Measurements from ENCODE around the gene MAST2.

DNA sequence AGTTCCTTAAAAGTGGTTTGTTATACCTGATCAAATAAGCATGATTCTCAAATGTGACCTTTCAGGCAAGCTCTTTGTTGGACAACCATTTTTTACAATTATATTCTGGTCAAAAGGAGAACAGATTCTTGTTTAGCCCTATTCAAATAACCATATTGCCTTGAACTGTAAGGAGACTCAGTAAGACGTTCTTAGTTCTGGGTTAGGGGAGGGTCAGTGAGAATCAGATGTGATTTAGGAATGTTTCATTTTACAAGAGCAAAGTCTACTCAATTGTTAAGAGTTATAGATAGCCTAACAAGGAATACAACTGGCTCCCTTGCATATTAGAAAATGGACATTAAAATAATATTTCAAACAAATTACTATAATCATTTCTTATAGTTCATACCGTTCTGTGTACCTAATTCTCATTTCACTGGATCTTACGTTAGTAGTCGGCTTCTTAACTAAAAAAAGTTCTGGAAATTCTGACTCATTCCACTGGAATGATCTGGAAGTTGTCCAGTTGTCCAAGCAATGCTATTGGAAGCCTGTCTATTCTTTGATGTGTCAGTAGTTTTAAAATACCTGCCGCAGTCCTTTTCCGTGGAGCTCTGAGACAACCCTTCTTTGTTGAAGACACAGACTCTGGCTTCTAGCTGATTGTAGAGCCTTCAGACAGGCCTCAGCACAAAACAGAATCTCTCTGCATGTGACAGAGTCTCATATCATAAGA is 88.8 kb downstream of the MAST2 start:
- no peak for TF ChIP-seq SMAD1 (IDR thresholded peaks at IDR 0.05; ENCODE audit: low read depth, low read length, partially characterized antibody)
- no peak for TF ChIP-seq MAFF (IDR thresholded peaks at IDR 0.05; ENCODE audit: low read length)
- no peak for TF ChIP-seq POLR2A (conservative IDR thresholded peaks at IDR 0.05)
- TF ChIP-seq ZNF197 (CRISPR knock-in tag; IDR thresholded peaks at IDR 0.05; ENCODE audit: low read depth): no peak
- TF ChIP-seq RFX7 (CRISPR knock-in tag; IDR thresholded peaks at IDR 0.05): no peak
- no peak for TF ChIP-seq ZNF124 (CRISPR knock-in tag; IDR thresholded peaks at IDR 0.05)
- TF ChIP-seq, protein P1, sequence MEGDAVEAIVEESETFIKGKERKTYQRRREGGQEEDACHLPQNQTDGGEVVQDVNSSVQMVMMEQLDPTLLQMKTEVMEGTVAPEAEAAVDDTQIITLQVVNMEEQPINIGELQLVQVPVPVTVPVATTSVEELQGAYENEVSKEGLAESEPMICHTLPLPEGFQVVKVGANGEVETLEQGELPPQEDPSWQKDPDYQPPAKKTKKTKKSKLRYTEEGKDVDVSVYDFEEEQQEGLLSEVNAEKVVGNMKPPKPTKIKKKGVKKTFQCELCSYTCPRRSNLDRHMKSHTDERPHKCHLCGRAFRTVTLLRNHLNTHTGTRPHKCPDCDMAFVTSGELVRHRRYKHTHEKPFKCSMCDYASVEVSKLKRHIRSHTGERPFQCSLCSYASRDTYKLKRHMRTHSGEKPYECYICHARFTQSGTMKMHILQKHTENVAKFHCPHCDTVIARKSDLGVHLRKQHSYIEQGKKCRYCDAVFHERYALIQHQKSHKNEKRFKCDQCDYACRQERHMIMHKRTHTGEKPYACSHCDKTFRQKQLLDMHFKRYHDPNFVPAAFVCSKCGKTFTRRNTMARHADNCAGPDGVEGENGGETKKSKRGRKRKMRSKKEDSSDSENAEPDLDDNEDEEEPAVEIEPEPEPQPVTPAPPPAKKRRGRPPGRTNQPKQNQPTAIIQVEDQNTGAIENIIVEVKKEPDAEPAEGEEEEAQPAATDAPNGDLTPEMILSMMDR (IDR thresholded peaks at IDR 0.05 in 2 of 3, conservative IDR thresholded peaks at IDR 0.05 in 1 of 3; ENCODE audit: insufficient read depth in 2 of 3, low read depth in 1 of 3, low read length in 3 of 3): no peak
- TF ChIP-seq ZNF57 (CRISPR knock-in tag; IDR thresholded peaks at IDR 0.05): no peak
- TF ChIP-seq, protein P2, sequence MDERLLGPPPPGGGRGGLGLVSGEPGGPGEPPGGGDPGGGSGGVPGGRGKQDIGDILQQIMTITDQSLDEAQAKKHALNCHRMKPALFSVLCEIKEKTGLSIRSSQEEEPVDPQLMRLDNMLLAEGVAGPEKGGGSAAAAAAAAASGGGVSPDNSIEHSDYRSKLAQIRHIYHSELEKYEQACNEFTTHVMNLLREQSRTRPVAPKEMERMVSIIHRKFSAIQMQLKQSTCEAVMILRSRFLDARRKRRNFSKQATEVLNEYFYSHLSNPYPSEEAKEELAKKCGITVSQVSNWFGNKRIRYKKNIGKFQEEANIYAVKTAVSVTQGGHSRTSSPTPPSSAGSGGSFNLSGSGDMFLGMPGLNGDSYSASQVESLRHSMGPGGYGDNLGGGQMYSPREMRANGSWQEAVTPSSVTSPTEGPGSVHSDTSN (CRISPR knock-in tag; IDR thresholded peaks at IDR 0.05; ENCODE audit: low read depth): no peak
- TF ChIP-seq, protein P2 (tag; conservative IDR thresholded peaks at IDR 0.05; ENCODE audit: low read depth): no peak
- no peak for TF ChIP-seq MYNN (IDR thresholded peaks at IDR 0.05)
- no peak for TF ChIP-seq MYNN (CRISPR knock-in tag; IDR thresholded peaks at IDR 0.05)
- no peak for TF ChIP-seq ELF4 (CRISPR knock-in tag; IDR thresholded peaks at IDR 0.05)
